GM19193 (cell line): ENCODE results near the gene APEX1.

Experiments used
- POLR2A ChIP-seq: IDR thresholded peaks from 4 replicates; pipeline ENCODE4 v1.6.1; 2011; ENCODE audit not compliant: insufficient read depth, insufficient read length; ENCODE audit errors: extremely low read depth

Gene APEX1

DNA sequence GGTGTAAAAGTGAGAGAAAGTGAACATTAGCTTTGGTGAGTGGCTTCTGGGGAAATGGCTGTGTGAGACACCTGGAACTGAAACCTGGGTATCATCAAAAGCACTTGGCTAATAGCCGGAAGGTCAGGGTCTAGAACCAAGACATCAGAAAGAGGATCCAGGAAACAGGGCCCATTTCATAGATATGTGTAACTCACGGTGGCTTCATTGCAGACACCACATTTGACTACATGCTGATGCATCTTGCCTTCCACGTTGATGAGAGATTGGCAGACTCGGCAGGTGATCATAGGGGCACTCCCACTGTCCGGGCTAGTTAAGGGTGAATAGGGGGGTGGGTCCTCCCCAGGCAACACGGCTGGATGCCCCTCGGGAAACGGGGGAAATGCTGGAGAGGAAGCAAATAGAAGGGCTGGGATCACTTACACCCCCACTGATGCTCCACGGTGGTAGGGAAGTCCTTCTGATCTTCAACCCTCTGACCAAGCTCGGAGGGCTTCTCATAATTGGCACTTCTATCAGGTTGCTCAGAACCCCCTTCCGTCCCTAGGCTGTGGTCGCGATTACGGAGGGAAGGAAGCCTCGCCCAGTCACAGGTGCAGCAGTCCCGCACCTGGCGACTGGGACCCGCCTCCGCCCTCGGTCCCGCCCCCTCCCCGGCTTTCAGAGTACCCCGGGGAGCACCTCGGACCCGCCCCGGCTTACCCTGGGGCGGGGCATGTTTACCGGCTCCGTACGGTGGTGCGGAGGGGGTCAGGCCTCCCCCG lies 5.6 kb downstream of the APEX1 start:
- TF ChIP-seq POLR2A: no peak

DNA sequence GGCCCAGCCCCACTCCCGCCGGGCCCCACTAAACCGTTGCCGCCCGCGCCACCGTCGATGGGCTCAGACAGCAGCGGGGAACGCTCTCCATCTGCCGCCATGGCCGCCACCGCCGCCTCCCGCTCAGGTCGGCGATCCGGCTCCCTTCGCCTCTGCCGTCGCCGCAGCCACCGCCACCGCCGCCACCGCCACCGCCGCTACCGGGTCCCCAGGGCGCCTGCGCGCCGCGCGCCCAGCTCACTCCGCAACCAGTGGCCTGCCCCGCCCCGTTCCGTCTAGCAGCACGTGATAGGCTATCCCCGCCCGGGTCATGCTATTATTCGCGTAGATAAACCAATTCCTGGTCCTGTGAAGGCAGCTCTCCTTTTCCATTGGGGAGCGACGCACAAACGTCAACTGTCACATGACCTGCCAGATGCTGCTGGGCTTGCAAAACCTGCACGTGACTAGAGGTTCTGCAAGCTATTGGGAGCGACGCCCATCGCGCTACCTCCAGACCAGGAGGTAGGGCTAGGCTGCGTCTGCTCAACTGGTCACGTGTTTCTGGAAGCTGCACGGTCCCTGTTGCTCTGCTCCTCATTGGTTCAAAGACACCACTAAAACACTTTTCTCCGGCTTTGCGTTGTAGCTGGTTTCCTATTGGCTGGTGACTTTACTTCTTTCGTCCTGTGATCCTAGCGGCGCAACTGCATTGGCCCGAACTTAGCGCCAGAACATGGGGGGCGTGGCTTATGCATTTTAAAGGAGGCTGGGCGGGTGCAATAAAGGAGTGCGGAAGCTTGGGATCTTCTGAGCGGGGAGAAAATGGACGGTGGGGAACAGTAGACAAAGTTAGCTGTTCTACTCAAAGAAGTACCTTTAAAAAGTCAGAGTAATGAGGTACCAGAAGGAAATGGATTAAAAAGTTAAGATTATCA lies 6.5 kb downstream of the APEX1 start, which contains the start of gene PIP4P1:
PIP4P1 (minus strand) TSS at position 210 of the 917 bp plus-strand sequence; CDS start at position 101, 109 bp downstream.
- peak; percentile 63 for TF ChIP-seq POLR2A

DNA sequence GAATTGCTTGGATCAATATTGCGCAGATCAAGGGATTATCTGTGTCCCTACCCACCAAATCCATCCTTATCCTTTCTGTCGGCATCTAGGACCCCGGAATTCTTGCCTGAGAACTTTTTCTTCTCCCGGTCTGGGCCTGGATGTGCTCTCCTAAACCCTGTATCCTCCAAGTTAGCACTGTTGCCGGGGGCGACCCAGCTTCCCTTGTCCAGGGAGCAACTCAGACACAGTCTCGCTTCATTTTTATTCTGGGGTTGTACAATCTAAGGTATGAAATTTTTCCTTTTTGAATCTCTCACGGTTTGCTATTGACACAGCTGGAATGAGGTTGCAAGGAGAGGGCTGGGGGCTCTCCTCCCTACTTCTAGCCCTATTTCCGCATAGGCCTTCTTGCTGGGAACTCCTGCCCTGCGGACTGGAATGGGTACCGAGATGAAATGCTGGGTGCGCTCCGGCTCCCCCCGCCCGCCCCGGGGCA lies 13.8 kb downstream of the APEX1 start:
- no peak for TF ChIP-seq POLR2A

DNA sequence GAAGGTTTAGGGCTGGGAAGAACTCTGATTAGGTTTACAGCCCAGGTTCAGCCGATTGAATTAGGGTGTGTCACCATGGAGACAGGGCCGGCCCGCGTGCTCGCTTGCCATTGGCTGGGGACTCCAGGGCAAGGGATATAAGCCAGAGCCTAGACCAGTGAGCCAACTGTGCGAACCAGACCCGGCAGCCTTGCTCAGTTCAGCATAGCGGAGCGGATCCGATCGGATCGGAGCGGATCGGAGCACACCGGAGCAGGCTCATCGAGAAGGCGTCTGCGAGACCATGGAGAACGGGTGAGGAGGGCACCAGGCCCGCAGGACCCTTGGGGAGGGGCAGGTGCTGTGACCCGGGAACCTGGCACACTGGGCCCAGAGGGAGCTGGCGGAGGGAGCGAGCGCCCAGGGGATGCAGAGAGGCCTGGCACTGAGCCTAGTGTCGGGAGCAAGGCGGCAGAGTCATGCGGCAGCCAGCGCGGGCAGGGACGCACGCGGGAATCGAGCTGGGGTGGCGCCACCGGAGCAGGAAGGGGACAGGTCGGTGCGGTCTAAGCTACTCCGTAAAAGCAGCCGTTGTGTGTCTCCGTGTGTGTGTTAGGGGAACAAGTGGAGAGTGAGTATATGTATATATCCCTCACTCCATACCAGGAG lies 14.3 kb downstream of the APEX1 start, which contains the start of gene PNP:
PNP (plus strand) TSS at position 165 of the 648 bp plus-strand sequence; CDS start at position 284, 119 bp downstream.
- TF ChIP-seq POLR2A: peak; percentile 99

DNA sequence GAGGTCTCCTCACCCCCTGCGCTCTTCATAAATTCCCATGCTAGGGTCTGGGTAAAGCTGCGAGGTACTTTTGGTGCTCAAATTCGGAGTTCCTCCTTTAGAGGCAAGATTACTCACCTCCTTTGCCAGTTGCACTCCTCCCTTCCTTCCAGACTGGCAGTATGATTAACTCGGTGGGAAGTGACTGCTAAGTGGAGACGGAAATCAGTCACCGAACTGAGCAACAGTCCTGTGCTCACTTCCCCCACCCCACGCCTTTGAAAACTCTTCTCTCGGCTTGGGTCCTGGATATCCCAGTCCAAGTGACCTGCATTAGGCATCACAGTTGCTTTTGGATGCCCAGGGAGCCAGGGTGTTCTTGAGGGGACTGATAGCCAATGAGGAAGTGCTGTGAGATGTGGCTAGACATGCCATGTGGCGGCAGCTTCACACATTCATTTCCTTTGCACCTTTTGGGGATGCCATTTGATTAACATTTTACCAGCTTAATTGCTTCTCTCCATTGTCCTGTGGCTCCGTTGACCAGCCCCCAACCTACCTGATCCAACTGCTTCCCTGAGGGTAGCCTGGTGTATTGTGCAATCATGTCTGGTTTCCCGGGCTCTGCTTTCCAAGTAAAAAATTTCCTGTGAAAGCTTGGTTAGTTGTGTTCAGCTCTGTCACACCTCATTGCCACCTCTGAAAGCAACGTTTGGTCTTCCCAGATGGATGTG lies 15.0 kb downstream of the APEX1 start:
- no peak for TF ChIP-seq POLR2A

DNA sequence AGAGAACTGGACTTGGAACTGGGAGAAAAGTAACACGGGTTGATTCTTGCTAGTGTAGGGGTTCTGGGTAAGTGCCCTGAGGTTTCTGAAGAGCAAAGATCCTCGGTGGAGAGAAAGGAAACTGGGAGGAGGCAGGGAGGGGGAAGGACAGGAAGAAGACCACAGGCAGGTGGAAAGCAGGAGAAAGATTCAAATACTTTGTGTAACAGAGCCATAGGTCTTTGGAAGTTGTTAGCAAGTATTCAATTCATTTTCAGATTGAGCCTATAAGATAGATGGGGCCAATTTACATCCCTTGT lies 15.5 kb downstream of the APEX1 start:
- no peak for TF ChIP-seq POLR2A

DNA sequence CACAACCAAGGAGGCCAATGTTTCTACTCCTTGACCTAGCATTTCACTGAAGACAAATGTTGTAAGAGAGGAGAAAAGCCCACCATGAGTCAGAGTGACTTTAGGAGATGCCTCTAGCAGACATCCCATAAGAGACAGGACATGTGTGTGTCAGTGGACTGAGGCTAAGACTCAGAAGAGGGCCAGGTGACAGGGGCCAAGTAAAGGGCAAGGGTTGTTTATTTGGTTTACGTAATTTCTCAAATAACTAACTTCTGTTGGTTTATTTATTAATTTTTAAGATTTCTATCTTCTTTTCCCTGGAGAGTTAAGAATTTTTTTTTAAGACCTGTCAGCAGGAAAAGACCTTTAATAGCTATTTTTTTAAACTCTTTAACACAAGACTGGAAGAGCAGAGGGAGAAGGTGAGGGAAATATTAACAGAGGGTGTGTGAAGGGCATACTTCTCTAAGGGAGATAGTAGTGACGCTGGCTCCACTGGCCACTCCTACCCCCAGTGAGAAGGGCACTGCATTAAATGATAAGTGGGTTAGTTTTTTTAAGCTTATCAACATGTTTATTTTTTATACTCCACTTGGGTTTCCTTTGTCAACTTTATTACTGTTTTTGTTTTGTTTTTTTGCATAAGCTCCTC lies 17.6 kb downstream of the APEX1 start:
- no peak for TF ChIP-seq POLR2A

DNA sequence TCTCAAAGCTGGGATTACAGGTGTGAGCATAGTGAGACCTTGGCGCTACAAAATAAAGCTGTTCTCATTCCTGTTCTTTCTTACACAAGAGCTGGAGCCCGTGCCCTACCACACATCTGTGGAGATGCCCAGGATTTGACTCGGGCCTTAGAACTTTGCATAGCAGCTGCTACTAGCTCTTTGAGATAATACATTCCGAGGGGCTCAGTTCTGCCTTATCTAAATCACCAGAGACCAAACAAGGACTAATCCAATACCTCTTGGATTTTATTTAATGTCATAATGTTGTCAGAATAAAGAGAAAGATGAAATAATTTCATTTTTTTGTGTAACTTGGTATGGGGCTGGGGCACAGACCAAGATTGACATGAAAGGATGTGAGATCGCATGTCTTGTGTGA lies 21.8 kb downstream of the APEX1 start:
- no peak for TF ChIP-seq POLR2A

DNA sequence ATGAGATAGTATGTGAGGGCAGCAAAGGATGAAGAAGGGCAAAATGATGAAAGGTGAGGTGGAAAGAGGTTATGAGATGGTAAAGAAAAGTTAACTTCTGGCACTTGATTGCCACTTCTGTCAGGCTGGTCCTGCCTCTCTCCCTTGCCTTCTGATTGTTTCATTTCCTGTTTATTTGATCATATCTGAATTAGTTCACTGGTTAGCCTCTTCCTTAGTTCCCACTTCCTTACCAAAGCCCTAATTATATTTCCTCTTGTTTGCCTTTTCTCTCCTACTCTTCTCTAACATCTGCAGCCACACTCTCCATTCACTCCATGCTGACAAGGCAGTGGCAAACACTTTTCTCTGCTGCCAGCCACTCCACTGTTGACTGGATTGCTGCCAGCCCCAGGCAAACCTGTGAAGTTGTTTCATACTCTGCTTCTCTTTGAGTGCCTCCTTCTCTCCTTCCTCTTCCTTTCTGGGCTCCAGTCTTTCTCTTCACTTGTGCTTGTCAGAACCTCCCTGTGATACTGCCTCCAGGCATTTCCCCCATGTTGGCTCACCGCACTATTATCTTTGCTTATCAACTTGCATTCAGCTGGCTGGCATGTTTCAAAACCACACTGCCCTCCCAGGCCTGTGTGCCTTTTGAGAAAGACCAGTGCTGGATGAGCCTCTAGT lies 22.3 kb downstream of the APEX1 start:
- no peak for TF ChIP-seq POLR2A

DNA sequence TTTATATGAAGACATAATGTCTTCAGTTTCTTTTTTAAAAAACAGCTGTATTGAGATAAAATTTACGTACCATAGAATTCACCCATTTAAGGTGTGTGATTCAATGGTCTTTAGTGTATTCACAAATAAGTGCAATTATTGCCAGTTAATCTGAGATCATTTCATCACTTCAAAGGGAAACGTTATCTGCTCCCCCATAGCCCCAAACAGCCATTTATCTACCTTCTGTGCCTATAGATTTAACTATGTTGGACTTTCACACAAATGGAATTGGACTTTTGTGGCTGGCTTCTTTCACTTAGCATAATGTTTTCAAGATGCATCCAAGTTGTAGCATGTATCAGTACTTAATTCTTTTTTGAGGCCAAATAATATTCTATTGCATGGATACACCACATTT lies 23.9 kb downstream of the APEX1 start:
- no peak for TF ChIP-seq POLR2A

DNA sequence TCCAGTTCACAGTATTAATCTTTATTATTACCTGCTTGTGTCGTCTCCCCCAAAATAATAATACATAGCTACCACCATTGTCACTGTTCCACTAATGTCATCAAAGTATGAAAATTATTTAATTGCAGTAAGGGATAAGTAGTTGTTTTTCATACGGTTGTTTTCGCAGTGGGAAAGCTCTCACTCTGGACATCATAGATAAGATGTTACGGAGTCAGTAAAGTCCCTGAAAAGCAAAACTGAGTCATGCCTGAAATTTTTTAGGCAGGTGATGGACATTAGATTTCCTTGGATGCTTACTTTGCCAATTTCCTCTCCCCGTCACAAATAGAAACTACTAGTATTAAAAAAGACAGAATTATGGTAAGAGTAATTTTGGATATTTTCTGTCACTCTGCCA lies 27.4 kb downstream of the APEX1 start:
- TF ChIP-seq POLR2A: no peak

DNA sequence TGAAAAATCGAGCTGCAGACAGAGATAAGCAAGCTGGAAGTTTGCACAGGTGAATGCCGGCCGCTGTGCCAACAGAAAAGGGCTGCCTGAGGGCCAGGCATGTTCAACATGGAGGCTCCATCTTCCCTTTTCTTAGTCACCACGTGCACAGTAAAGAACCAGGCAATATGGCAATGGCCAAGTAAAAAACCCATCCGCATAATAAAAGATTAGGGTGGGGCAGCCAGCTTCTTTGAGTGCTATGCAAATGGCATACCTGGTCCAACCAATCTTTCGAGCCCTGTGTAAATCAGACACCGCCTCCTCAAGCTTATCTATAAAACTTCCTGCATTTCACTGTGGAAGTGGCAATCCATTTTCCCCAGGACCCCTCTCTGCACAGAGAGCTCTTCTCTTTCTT lies 30.9 kb downstream of the APEX1 start:
- no peak for TF ChIP-seq POLR2A

DNA sequence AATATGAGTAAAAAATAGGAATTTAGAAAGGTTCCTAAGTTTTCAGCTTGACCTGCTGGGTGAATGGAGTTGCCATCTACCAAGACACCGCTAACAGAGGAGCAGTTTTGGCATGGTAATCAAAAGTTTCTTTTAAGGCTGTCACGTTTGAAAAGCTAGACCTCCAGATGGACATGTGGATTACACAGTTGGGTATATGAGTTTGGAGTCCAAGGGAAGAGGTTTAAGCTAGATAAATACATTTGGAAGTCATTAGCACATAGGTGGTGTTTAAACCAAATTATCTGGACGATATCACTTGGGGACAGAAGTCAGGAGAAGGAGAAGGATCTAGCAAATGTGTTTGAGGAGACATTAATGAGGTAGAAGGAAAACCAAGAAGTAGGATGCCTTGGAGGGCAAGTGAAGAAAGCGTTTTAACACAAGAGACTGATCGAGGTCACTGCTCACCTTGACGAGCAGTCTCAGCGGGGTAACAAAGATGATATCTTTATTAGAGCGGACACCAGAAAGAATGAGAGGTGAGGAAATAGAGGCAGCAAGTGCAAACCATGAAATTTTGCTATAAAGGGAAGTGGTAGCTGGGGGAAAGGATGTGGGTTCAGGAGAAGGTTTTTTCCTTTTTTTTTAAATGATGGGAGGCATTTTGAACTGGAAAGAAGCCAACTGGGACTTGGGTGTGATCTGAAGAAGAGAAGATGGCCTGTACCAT lies 31.8 kb downstream of the APEX1 start:
- no peak for TF ChIP-seq POLR2A
